C4-2B (cell line): ENCODE results near the gene LSM4.

ENCODE experiments used
- CTCF ChIP-seq: fragments of 450-650 bp; conservative IDR thresholded peaks from 2 replicates; pipeline ENCODE4 v1.5.1; 2017; ENCODE audit warnings: mild to moderate bottlenecking
- ZFX ChIP-seq: fragments of 450-650 bp; IDR thresholded peaks from 2 replicates; pipeline ENCODE4 v1.6.1; 2017

GRCh38 chr19:18345296-18345695 is 22.4 kb upstream of the LSM4 start:
- TF ChIP-seq CTCF (no peak), ZFX (no peak)
